Caco-2 (cell line): ENCODE measurements around the gene GALE. TPM values are rescaled to one million over a fixed set of nuclear protein-coding genes. Genes with fewer than 3 reads are reported as not detected.
A peak's percentile ranks its signal among the peaks of the same experiment; 100 is the strongest.

Experiments used
- BruUV-seq: library from RNA; stranded (reverse); fragments of 400-500 nt; replicated peaks from 2 replicates; lab custom pipeline; 2021; lab: Mats Ljungman, UMichigan
- CTCF ChIA-PET: fragments of 300-600 bp; sonication (Branson Sonifier 250); formaldehyde crosslinking; loops from one replicate; lab custom pipeline; 2022; ENCODE audit warnings: antibody characterized with exemption; lab: Charles Lee
- POLR2A ChIA-PET: fragments of 300-600 bp; sonication (Branson Sonifier 250); formaldehyde crosslinking; loops from one replicate; lab custom pipeline; 2022; ENCODE audit warnings: antibody characterized with exemption; lab: Charles Lee
- DNase-seq, 2 experiments: peaks; one replicate each; pipeline versions ENCODE4 v3.0.0 to v3.0.0-alpha.2; 2020 to 2022
- H3K27me3 ChIP-seq: replicated peaks from 2 replicates; pipeline ENCODE4 v1.6.0; 2011; ENCODE audit warnings: low read length; ENCODE audit not compliant: control insufficient read depth, insufficient read depth
- H3K36me3 ChIP-seq: 2 replicates; pipeline ENCODE4 v1.5.1; 2011; ENCODE audit warnings: low read length; ENCODE audit not compliant: control insufficient read depth, insufficient read depth
- H3K4me1 ChIP-seq: fragments of 250-450 bp; sonication (Bioruptor Pico); 2 replicates; pipeline ENCODE4 v1.5.1; 2020; ENCODE audit warnings: mild to moderate bottlenecking
- H3K4me3 ChIP-seq: 2 replicates; pipeline ENCODE4 v1.5.1; 2011; ENCODE audit warnings: low read depth, mild to moderate bottlenecking, control low read depth, low read length
- H3K9me3 ChIP-seq: fragments of 250-450 bp; sonication (Bioruptor Pico); 2 replicates; pipeline ENCODE4 v1.5.1; 2020; ENCODE audit warnings: mild to moderate bottlenecking, moderate library complexity
- H3K27ac Mint-ChIP-seq: one replicate; pipeline ENCODE4 v1.8.0; 2022; ENCODE audit warnings: mixed read lengths; ENCODE audit not compliant: unreplicated experiment
- H3K27me3 Mint-ChIP-seq: one replicate; pipeline ENCODE4 v1.8.0; 2022; ENCODE audit warnings: mixed read lengths; ENCODE audit not compliant: insufficient read depth, unreplicated experiment
- H3K36me3 Mint-ChIP-seq: one replicate; pipeline ENCODE4 v1.8.0; 2022; ENCODE audit warnings: mild to moderate bottlenecking, mixed read lengths; ENCODE audit not compliant: insufficient read depth, unreplicated experiment
- H3K4me1 Mint-ChIP-seq: one replicate; pipeline ENCODE4 v1.8.0; 2022; ENCODE audit warnings: low read depth, mixed read lengths; ENCODE audit not compliant: unreplicated experiment
- H3K4me3 Mint-ChIP-seq: one replicate; pipeline ENCODE4 v1.8.0; 2022; ENCODE audit warnings: mild to moderate bottlenecking, moderate library complexity, mixed read lengths; ENCODE audit not compliant: unreplicated experiment
- H3K9me3 Mint-ChIP-seq: one replicate; pipeline ENCODE4 v1.8.0; 2022; ENCODE audit warnings: mixed read lengths; ENCODE audit not compliant: unreplicated experiment
- CTCF ChIP-seq, 2 experiments: fragments of 200-600 bp in 1 of 2; IDR thresholded peaks; 1 replicate in 1 of 2; 2 replicates in 1 of 2; pipeline versions ENCODE4 v1.5.1 to v1.8.0; 2011 to 2022; ENCODE audit warnings: antibody characterized with exemption in 1 of 2, control low read depth in 1 of 2, inconsistent platforms in 1 of 2, low read depth in 1 of 2, low read length in 1 of 2, mild to moderate bottlenecking in 1 of 2, moderate library complexity in 1 of 2; ENCODE audit not compliant: insufficient read depth in 1 of 2, severe bottlenecking in 1 of 2, unreplicated experiment in 1 of 2
- intact Hi-C: fragments of 100-400 bp; cut with micrococcal nuclease; formaldehyde crosslinking; loops from one replicate; pipeline ENCODE4 v1.10.0; 2022; ENCODE audit not compliant: unreplicated experiment
- total RNA-seq: library from RNA; stranded (reverse); gene quantifications from 2 replicates; pipeline ENCODE4 v1.2.3, GENCODE V29; 2022

The GALE gene
- total RNA-seq, 1 experiment from 2014 or later, result 51.6 TPM

GRCh38 chr1:23751050-23751814 is 49.3 kb downstream of the GALE start:
- Mint-ChIP-seq H3K4me3 (no peak overlapping the region), H3K4me1 (no peaks in the 10 kb centered on the region), H3K27ac (peak overlapping the region; percentile 45), H3K9me3 (no peaks in the 10 kb centered on the region), H3K27me3 (no peaks in the 10 kb centered on the region), H3K36me3 (peaks cover 65% of the 10 kb centered on the region)
- no peaks in the 10 kb centered on the region for H3K9me3 ChIP-seq
- H3K4me1 ChIP-seq, result no peaks in the 10 kb centered on the region
- DNase-seq, result peak; percentile 54 to 62
- TF ChIP-seq CTCF (IDR thresholded peaks at IDR 0.05; ENCODE audit: insufficient read depth in 1 of 2, low read depth in 1 of 2, low read length in 1 of 2, severe bottlenecking in 1 of 2, unreplicated experiment in 1 of 2), result peak; percentile 55 to 73
- TSS peak; percentile 9 for BruUV-seq
- ChIA-PET POLR2A (no interaction called here), CTCF (no interaction called here)
- intact Hi-C loops, result loop anchor here (1.0 kb wide), 1 partner anchor 59 kb away; no protein-coding TSS in a partner anchor
- no peak overlapping the region for H3K4me3 ChIP-seq
- no peaks in the 10 kb centered on the region; the same call in none of the 2 replicates for H3K36me3 ChIP-seq
- H3K27me3 ChIP-seq, result no peaks in the 10 kb centered on the region

GRCh38 chr1:23748016-23748415 is 52.5 kb downstream of the GALE start:
- H3K36me3 ChIP-seq, result no peaks in the 10 kb centered on the region; the same call in none of the 2 replicates

More at GRCh38 chr1:23748016-23748415, 52.5 kb downstream of the GALE start:
- H3K36me3 Mint-ChIP-seq, result peaks cover 45% of the 10 kb centered on the region
- POLR2A ChIA-PET, result no interaction called here
- BruUV-seq, result no TSS peak
- H3K4me1 Mint-ChIP-seq, result no peaks in the 10 kb centered on the region
- DNase-seq, result no peak
- no peaks in the 10 kb centered on the region for H3K9me3 ChIP-seq
- H3K4me1 ChIP-seq, result no peaks in the 10 kb centered on the region
- CTCF ChIA-PET, result no interaction called here
- no peaks in the 10 kb centered on the region for H3K27me3 ChIP-seq
- intact Hi-C loops, result loop anchor here (5.0 kb wide), 1 partner anchor 41 kb away; no protein-coding TSS in a partner anchor
- H3K27ac Mint-ChIP-seq, result no peak overlapping the region
- no peaks in the 10 kb centered on the region for H3K9me3 Mint-ChIP-seq
- no peaks in the 10 kb centered on the region for H3K27me3 Mint-ChIP-seq
- no peak overlapping the region for H3K4me3 Mint-ChIP-seq
- no peak for TF ChIP-seq CTCF (IDR thresholded peaks at IDR 0.05; ENCODE audit: insufficient read depth in 1 of 2, low read depth in 1 of 2, low read length in 1 of 2, severe bottlenecking in 1 of 2, unreplicated experiment in 1 of 2)
- H3K4me3 ChIP-seq, result no peak overlapping the region

Other genes starting within 250 kb of the GALE start
- gene ID3, start 241.3 kb downstream of the GALE start, total RNA-seq, result 13.7 and 18.0 TPM in 2 replicates
- 1,040 and 1,063 TPM in 2 replicates for gene RPL11, start 108.9 kb downstream of the GALE start, total RNA-seq
- gene ELOA, start 57.3 kb downstream of the GALE start, total RNA-seq, result 29.4 and 31.3 TPM in 2 replicates
- gene PITHD1, start 22.3 kb downstream of the GALE start, total RNA-seq, result 44.7 and 47.8 TPM in 2 replicates
- gene LYPLA2, start 9.6 kb downstream of the GALE start, total RNA-seq, result 52.5 and 63.1 TPM in 2 replicates
- 18.3 and 19.4 TPM in 2 replicates for gene HMGCL, start 24.7 kb upstream of the GALE start, total RNA-seq
- 21.3 and 25.5 TPM in 2 replicates for gene FUCA1, start 67.5 kb upstream of the GALE start, total RNA-seq
- gene CNR2, start 112.6 kb upstream of the GALE start, total RNA-seq, result not detected in 2 replicates
- 89.8 and 93.7 TPM in 2 replicates for gene PNRC2, start 159.1 kb upstream of the GALE start, total RNA-seq
- gene SRSF10, start 179.6 kb upstream of the GALE start, total RNA-seq, result 128 and 133 TPM in 2 replicates